Amniotic epithelial cell (primary cell): ENCODE measurements around the gene KRTAP9-8.
"Not testable (repeated sequence)": the region's sequence is repeated elsewhere in the genome, so short reads cannot be mapped to it uniquely, and the experiment has no call there.

Source experiments
- DNase-seq: peaks from one replicate; pipeline ENCODE4 v3.0.0-alpha.2; 2010; ENCODE audit warnings: low read depth

Gene KRTAP9-8

GRCh38 chr17:41255381-41256290, 17.8 kb downstream of the KRTAP9-8 start, which contains the start of gene KRTAP9-9:
Gene KRTAP9-9, plus strand, starts transcription at chr17:41255384.
- not testable (repeated sequence) for DNase-seq

- no peak for DNase-seq
Observed at GRCh38 chr17:41256291-41256685, 18.5 kb downstream of the KRTAP9-8 start.

DNA sequence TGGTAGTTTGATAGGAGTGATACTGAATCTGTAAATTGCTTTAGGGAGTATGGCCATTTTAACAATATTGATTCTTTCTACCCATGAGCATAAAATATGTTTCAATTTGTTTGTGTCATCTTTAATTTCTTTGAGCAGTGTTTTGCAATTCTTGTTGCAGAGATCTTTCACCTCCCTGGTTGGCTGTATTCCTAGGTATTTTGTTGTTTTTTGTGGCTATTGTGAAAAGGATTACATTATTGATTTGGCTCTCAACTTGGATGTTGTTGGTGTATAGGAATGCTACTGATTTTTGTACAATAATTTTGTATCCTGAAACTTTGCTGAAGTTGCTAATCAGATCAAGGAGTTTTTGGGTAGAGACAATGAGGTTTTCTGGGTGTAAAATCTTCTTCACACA, 20.6 kb downstream of the KRTAP9-8 start:
- DNase-seq, result no peak

GRCh38 chr17:41263212-41263611, 25.4 kb downstream of the KRTAP9-8 start:
- no peak for DNase-seq

- DNase-seq, result no peak
Observed at GRCh38 chr17:41264599-41264998, 26.8 kb downstream of the KRTAP9-8 start.

DNA sequence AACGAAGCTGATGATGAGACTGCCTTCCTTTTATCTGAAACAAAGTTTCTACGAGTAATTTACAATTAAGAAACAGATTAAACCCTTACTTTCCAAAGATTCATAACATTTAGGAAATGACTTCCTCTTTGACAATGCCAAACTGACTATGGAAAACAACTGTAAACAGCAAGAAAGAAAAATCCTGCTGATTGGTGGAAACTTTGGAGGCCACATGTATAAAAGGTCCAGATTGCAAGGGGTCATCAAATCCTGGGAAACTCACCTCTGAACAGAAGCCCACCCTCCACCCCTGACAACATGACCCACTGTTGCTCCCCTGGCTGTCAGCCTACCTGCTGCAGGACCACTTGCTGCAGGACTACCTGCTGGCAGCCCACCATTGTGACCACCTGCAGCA, 27.3 kb downstream of the KRTAP9-8 start, which contains the start of gene KRTAP9-6:
Gene KRTAP9-6, plus strand, starts transcription at position 301 of the 400 bp plus-strand sequence. Its CDS starts 0 bp downstream, at position 301.
- DNase-seq, result no peak

- DNase-seq, result no peak
Observed at GRCh38 chr17:41267711-41268110, 29.9 kb downstream of the KRTAP9-8 start.

GRCh38 chr17:41271323-41271722, 33.5 kb downstream of the KRTAP9-8 start:
- not testable (repeated sequence) for DNase-seq

DNA sequence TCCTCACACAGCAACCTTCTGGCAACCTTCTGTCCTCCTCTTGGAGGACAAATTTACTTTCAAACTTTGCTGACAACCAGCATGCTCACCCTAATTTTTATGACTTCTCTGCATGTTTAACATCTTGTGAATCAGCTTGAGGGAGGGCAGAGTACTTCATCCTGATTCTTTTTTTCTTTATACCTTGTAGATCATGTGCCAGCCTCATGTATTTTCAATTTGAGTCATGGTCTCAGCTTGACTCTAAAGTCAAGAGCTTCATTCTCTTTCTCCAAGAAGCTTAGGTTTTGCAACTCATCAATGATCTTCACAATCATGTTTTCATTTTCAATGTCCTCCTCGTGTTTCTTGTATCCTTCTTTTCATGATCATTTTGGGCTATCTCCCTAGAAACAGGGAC, 34.1 kb downstream of the KRTAP9-8 start:
- DNase-seq, result no peak

DNA sequence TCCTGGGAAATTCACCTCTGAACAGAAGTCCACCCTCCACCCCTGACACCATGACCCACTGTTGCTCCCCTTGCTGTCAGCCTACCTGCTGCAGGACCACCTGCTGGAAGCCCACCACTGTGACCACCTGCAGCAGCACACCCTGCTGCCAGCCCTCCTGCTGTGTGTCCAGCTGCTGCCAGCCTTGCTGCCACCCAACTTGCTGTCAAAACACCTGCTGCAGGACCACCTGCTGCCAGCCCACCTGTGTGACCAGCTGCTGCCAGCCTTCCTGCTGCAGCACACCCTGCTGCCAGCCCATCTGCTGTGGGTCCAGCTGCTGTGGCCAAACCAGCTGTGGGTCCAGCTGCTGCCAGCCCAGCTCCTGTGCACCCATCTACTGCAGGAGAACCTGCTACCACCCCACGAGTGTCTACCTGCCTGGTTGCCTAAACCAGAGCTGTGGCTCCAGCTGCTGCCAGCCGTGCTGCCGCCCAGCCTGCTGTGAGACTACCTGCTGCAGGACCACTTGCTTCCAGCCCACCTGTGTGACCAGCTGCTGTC, 37.9 kb downstream of the KRTAP9-8 start, which contains the start of gene KRTAP9-7:
Gene KRTAP9-7, plus strand, starts transcription at position 51 of the 543 bp plus-strand sequence. Its CDS starts 0 bp downstream, at position 51.
- DNase-seq, result not testable (repeated sequence)

DNA sequence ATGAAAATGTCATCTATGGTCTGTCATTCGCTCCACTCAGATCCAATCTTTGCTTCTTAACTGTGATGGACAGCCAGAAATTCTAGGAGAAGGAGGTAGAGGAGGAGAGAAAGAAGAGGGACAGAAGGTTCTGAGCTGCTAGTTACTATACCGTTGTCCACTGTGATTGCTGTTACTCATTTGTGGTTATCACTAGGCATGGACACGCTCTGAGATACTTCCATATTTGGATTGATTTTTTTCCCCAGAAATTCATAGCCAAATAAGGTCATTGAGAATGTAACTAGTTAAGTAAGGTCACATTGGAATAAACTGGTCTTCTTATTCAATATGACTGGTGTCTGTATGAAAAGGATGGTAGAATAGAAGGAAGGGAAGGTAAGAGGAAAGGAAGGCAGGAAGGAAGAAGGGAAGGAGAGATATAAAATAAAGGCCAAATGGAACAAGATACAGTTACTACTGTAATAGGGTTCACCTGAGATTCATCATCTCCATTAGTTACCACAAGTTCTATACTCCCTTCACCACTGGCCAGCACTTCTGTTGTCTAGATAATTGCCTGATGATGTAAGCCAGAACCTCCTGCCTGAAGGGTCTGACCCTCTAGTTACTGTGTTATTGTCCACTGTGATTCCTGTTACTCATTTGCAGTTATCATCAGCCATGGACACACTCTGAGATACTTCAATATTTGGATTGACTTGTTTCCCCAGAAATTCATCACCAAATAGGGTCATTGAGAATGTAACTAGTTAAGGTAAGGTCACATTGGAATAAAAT, 40.6 kb downstream of the KRTAP9-8 start:
- DNase-seq, result no peak

- DNase-seq, result peak; percentile 18
Observed at GRCh38 chr17:41284043-41284442, 46.2 kb downstream of the KRTAP9-8 start.

- no peak for DNase-seq
Observed at GRCh38 chr17:41284546-41284945, 46.7 kb downstream of the KRTAP9-8 start.

GRCh38 chr17:41287050-41287449, 49.3 kb downstream of the KRTAP9-8 start:
- no peak for DNase-seq
